Activated CD8-positive, alpha-beta memory T cell treated with anti-CD3 and anti-CD28 coated beads for 4 hours (primary cell): ENCODE measurements around the gene TBX10.
"Not testable (repeated sequence)": the region's sequence is repeated elsewhere in the genome, so short reads cannot be mapped to it uniquely, and the experiment has no call there.

Experiments
- DNase-seq, 2 donors: peaks; one replicate each; pipeline ENCODE4 v3.0.0-alpha.2; 2020; ENCODE audit warnings: low read depth in 2 of 2

The TBX10 gene

DNA sequence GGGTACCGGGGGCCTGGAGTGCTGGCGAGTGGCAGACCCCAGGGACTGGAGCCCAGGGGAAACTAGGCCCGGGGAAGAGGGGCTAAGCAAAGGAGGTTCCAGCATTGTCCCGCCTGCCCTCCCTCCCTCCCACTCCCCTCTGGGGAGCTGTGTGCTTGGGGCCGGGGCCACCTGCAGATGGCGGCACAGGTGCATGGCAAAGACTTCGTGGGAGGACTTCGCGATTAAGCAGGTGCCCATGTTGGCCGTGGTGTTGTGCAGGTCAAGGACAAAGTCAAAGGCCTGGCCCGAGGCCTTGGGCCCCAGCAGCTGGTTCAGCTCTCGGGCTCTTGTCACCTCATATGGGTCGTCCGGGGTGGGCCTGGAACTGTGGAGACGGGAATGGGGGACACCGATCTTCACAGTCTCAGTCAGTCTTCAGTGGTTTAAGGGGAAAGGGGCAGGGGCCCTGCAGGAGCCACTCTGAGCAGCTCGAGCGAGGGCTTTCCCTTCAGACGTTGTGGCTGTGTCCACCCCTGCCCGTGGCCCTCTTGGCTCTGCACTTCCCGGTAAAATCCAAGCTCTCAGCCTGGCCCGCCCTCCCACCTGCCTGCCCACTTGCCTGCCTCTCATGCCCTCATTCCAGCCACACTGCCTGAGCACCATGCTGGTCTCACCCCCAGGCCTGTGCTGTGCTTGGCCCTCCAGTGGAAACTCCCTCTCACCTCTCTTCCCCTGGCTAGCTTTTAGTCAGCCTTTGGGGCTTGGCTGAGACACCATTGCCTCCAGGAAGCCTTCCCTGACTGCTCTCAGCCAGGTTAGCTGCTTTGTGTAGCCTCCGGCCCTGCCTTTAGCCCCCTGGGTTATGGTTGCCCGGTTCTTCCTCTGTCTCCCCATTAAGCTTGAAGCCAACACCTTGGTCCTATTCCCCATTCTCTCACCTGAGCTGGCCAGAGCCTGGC, 6.2 kb upstream of the TBX10 start:
- DNase-seq = no peak

DNA sequence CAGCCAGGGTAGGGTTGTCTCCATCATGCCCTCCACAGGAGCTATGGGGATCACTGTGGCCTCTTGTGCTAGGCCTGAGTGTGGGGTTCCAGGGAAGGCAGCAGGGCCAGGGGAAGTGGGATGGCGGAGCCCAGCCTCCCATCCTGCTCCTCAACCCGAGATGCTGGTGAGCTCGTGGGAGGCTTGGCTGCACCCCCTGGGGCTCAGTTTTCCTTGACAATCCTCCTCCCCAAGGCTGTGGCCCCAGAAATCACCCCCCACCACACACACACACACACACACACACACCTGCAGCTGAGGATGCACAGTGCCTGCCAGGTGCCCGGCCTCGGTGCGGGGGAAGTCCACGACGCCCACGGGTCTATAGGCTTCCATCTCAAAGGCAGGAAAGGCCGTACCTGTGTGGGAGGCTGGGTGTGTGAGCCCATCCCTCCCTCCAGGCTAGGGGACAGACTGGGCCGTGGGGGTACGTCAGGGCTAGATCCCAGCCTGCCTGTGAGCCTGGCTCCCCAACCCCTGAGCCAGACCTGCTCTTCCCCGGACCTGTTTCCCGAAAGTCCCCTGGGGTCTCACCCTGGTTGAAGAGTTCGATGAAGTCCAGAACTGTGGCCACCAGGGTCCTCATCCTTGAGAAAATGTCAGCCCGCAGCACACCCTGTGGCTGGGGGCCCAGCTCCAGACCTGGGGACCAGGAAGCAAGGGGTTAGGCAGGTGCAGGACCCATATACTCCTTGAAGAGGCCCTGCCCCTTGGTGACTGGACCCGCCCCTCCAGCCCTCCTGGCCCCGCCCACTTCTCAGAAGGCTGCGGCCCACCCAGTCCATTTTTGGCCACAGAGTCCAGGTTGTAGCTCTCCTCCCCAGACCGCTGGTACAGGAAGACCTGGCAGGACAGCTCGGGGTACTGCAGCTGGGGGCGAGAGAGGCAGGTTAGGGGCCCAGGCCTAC, 5.2 kb upstream of the TBX10 start:
- DNase-seq = no peak

DNA sequence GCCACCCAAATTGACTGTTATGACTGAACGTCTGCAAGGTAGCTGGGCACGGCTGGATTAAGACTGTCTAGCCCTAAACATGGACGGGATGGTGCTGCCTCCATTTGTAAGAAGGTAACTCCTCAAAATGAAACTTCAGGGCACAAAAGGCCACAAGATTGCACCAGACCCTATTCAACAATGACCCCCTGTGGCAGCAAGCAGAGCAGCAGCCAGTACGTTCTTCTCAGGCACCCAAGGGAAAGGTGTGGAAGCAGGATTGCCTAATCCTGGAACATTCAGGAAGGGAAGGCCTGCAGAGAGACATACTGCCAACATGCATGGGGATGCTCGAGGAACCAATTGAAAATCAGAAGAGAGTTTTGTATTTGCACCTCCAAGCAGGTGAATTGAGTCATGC, 4.5 kb upstream of the TBX10 start:
- DNase-seq = no peak

DNA sequence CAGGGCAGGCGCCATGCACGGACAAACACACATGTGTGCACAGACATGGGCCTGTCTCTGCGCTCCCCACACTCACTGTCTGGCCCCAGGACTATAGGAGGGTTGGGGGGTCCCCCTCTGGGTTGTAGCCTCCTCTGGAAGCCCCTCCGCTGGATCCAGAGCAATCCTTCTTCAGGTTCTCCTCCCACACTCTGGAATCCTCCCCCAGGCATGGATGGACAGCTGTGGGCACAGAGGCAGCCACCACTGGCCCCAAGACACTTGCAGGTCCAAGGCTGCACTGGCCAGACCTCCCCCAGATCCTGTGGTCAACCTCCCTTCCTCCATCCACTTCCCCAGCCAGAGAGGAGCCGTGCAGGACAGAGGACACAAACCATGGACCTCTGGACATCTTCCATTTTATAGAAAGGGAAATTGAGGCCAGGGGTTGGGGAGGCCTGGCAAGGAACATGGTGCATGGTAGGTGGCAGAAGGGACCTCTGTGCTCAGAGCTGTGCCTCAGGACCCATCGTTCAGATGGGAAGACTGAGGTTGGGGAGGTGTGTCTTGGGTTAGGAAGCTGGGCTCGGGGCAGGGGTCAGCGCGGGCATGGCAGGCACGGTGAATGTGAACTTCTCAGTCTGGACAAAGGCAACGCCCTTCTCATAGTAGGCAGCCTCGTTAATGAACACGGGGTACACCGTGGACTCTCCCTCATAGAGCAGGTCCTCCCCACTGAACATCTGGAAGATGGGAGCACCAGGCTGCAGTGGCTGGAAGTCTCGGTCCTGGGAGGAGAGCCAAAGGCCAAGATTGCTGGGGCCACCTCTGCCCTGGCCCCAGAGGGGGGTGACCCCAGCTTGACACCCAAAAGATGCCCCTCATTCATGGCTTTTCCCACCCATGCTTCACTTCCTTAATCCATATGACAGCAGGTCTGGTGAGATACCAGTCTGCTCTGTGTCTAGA, 2.9 kb upstream of the TBX10 start:
- DNase-seq = no peak

DNA sequence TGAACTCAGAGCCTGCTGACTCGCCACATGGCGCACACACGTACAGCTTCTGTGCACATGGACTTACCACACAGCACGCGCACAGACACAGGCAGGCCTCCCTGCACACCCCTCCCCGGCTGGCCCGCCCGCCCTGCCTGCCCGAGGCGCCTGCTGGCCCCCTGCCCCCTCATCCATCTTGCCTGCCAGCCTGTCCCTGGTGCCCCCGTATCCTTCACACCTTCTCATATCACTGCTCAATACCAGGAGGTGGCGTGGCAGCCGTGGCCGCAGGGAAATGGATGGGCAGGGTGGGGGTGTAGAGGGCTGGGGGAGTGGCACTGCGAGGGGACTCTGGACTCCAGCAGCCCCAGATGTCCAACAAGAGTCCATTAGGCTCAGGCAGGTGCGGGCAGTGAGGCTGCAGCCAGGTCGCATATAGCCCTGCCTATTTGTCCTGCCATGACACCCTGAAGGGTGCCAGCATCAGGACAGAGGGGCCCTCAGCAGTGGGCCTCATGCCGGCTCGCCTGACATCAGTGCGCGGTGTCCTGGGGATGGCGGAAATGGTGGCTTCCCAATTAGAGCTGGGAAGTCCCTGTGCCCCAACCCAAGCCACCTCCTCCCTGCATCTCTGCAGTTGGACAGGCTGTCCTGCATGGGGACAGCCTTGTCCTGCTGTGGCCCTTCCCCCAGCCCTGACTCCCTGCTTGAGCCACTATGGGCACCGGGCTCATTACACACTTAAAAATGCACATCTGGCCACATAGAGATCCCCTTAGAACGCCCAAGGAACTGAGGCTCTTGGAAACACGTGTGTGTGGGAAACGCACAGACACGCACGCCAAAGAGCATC, 2.0 kb upstream of the TBX10 start:
- DNase-seq = no peak

DNA sequence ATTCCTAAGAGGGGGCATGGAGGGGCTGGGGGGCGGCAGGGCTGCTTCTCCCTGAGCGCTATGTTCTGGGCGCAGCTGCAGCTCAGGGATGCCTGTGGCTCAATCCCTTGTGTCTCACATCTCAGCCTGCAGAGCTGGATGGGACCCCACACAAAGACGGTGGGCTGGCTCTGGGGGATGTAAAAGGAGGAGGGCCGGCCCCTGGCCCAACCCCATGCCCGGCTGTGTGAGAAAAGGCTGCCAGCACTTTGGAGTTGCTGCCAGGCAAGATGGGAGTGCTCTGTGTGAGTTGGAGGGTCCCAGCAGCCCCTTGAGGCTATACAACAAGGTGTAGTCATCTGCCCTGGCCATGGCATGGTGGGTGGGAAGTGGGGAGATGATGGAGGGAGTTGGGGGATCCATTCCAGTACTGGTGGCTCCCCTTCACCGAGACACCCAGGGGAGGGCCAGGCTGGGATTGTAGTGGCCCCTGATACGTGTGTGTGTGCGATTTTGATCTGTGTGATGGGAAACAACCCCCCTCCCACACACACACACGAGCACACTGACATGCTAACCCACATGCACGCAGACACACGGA, 1.3 kb upstream of the TBX10 start:
- DNase-seq = no peak

DNA sequence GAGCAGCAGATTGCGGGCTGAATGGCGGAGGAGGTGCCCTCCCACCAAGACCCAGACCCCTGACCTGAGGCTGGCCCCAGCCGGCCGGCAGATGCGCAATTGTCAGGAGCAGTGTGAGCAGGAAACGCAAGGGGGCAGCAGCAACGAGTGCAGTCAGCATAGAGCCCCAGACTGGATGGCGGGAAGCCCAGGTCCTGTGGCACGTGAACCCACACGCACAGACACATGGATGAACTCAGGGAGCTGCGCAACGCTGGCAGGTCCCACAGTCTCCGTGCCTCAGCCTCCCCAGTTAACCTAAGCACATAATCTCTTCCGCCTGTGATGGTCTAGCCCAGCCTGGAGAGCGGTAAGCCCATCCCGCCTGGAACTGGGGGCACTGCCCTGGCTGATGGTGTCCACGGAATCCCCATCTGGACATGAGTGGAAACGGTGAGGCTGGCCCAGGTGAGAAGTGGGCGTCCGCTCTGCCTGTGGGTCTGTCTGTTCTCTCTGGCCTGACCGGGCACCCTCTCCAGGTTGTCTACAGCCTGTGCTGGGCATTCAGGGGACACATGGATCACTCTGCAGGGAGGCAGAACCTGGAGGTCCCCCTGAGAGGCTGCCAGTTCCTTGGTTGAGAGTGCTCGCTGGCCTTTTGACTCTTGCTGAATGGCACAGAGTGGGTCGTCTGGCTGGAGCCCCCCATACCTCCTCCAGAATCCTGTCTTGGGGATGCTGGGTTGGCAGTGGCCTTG, 626 bp upstream of the TBX10 start:
- DNase-seq = no peak

DNA sequence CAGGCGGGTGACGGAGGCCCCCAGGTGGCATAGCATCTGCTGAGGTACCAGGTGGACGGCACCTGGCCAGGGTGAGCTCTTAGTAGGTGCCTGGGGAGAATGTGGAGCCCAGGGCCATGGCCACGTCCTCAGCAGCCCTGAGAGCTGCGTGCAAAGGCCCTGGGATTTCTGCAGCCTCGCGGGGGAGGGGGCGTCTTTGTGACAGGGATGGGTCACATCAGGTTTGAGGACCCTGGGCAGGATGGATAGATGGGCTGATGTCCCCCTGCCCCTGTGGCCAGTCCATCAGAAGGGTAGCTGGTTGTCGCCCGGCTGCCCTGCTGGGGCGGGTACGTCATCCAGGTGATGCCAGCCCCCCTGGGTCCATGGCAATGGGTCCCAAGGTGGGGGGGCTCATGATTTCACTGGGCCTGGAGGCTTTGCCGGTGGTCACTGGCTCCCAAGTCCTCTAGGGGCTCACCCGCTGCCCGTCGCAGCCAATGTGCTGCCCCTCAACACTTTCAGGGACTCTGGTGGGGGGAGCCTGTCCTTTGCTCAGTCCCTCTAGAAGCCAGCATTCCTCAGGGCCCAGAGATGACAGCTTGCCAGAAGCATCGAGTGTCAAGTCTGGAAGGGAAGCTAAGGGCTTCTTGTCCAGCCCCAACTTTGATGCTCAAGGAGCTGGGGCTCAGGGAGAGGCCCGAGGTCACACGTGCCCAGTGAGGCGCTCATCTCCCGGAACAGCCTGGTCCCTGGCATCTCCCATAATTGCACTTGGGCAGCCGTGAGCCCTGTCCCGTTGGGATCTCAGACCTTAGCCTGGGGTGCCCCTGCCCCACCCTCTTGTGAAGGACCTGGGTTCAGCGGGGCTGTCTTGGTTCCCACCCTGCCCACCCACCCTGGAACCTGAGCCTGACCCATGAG, 777 bp downstream of the TBX10 start:
- no peak for DNase-seq

DNA sequence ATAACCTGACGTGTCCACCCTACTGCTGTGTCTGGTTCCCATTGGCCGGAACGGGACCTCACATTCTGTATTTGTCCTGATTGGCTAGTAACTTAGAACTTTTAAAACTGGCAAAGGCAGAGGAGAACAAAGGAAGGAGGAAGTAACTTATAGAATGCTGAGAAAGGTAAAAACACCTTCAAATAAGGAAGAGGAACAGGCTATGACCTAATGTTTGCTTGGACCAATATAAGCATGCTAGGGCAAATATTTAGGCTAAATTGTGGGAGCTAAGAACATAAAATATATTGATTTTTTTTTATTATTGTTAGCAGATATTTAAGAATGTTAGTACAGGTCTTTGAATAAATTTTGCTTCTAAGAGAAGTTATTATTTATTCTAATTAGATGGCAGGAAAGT, 2.1 kb downstream of the TBX10 start:
- DNase-seq = not testable (repeated sequence)

DNA sequence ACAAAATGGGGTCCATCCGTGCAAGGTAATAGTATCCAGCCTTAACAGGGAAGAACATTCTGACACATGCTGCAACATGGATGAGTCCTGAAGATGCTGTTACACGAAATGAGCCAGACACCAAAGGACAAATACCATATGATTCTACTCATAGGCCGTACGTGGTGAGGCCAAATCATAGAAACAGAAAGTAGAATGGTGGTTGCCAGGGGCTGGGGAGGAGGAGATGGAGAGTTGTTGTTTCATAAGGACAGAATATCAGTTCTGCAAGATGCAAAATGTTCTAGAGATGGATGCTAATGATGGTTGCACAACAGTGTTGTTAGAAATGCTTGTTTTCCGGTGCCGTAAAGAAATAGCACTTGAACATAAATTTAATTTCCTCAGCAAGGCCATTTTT, 2.6 kb downstream of the TBX10 start:
- no peak for DNase-seq

DNA sequence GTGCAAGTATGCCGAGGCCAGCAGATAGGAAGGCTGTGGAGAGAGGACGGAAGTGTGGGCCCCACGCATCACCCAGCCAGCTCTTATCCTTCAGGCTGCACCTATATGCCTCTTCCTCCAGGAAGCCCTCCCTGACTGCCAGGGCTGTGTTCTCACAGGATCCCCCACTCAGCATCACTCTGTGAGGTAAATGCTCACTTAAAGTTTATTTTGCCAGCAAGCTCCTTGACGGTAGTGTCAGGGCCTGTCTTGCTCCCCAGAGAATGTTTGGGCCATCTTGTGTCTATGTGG, 4.4 kb downstream of the TBX10 start:
- DNase-seq = no peak

DNA sequence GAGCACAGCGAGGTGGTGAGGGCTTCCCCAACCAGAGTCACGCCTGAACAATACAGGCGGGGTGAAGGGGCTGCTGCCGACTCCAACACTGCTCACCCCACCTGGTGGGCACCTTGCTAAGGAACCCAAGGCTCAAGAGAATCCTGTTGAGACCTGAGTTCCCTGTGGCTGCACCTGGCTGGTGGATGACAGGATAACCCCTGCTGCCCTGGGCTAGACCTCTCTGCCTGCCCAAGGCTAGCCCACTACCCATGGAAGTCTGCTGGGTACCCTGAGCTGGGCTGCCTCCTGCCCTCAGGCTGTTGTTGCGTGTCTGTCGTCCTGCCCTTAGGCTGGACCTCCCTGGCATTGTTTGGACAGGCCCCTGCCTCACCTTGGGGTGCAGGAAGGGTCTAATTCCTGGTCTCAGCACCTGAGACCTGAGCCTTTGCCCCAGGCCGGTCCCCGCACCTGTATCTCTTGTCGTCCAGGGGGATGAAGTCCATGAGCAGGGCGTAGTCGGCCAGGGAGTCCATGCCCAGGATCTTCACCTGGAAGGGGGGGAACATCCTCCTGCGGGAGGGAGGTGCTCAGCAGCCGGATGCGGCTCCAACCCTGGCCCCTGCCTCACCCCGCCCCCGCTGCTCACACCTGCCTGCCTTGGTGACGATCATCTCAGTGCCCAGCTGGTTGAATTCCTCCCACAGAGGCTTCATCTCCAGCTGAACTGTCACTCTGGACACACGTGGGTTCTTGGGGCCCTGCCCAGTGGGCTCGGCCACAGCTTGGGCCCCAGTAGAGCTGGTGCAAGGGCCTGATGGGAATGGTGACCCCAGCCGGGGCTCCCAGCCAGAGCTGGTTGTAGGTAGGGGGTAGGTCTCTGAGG, 5.0 kb downstream of the TBX10 start:
- DNase-seq = no peak

DNA sequence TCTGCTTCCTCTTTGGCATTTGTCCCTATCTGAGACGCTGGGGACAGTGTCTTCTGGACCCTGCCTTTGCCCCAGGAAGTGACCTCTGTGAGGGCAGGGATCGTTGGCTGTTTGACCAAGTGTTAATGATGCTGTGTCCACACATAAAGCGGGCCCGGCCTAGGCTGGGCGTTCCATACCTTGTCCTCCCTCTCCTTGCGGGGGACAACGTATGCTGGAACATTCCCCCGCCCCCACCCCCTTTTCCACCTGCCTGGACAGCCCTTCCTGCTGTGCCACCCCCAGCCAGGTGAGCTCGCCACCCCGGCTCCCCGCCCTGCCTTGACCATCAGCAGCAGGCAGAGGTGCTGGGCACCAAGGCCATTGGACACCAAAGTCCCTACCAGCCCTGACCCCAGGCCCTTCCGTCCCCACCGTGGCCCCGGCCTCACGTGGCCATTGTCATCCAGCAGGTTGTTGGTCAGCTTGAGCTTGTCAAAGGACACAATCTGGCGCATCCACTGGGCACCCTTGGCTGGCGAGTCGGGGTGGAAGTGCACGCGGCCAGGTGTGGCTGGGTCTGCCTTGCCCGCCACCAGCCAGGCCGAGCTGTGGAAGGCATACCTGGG, 5.7 kb downstream of the TBX10 start:
- no peak for DNase-seq

DNA sequence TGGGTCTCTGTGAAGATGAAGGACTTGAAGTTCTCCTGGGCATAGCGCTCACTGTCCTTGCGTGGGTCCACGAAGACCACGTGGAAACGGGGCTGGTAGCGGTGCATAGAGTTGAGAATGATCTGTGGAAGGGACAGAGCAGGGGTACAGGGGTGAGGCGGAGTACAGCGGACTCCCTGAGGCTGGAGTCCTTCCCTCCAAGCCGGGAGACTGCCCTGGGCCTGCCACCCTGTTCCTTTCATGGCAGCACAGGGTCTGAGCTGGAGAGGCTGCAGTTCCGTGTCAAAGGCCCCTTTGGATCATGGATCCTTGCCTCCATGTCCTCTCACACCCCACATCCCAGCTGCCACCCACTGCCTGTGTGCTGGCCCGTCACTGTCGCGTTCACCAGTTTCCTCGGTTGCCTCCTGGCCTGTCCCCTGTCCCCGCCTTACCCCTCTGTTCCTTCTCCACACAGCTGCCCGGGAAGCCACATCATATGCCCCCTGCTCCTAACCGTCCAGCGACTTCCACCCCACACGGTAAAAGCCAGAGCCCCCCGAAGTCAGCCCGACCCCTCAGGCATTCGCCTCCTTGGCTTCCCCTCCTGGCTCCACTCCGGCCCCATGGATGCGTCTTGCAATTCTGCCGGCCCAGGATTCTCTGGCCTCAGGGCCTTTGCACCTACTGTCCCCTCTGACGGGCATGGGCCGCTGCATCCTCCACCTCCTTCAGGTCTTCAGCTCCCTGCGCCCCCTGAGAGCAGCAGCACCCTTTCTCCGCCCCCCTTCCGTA, 6.4 kb downstream of the TBX10 start:
- no peak for DNase-seq

DNA sequence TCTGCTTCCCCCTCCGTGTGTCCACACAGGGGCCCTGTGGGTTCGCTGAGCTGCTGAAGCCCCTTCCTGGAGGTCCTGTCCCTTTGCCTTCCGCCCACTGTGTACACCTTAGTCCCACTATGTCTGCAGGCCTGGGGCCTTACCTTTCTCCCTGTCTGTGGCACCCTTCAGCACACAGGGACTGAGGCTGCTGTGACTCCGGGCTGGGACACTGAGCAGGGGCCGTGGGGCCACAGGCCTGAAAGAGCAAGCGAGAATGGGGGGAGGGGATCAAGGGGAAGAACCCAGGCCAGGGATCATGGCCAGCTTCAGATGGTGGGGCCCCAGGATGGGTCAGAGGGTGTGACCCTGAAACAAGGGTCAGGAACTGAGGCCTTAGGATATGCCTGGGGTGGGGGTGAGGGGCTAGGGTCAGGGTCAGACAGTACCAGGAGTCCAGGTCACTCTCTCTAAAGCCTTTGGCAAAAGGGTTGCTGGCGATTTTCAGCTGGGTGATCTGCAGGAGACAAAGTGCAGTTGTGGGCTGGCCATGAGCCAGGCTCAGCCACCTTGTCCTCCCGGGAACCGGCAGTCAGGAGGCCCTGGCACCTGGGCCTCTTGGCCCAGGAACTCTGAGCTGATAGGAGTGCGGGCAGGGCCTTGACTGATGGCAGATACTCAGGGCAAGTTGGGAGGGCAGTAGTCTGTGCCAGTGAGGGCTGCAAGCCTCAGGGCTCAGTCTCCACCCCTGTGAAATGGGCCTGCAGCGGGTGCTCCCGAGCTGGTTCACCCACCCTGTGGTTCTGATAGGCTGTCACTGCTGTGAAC, 7.2 kb downstream of the TBX10 start:
- DNase-seq = no peak

DNA sequence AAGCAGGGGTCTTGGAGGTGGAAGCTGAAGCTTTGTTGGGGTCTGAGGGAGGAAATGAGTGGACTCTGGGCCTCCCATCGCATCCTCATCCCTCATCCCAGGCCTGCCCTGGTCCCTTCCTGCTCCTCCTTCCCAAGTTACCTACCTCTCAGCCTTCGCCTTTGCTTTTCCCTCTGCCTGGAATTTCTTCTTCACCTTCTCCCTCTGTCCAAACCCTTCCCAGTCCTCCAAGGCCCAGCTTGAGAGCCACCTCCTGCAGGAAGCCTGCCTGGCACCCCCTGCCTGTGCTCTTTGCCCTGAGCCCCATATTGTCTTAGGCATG, 7.7 kb downstream of the TBX10 start:
- no peak for DNase-seq
